CD4-positive, alpha-beta T cell treated with Interleukin-12 subunit alpha and Interleukin-12 subunit beta, for 1 hour (primary cell): ENCODE data around the gene EMP1.

Experiments used
- DNase-seq: peaks from one replicate; pipeline ENCODE4 v3.0.0-alpha.2; 2020

The EMP1 gene

GRCh38 chr12:13198241-13198640, 1.7 kb downstream of the EMP1 start:
- no peak for DNase-seq

GRCh38 chr12:13198876-13199275, 2.4 kb downstream of the EMP1 start:
- DNase-seq, result no peak

GRCh38 chr12:13199592-13199991, 3.1 kb downstream of the EMP1 start:
- DNase-seq, result no peak

GRCh38 chr12:13200841-13201240, 4.3 kb downstream of the EMP1 start:
- DNase-seq, result no peak

- no peak for DNase-seq
These were observed 6.8 kb downstream of the EMP1 start for GRCh38 chr12:13203034-13203922.

- DNase-seq, result no peak
These were observed 7.9 kb downstream of the EMP1 start for GRCh38 chr12:13204428-13204827.

- DNase-seq, result no peak
These were observed 9.5 kb downstream of the EMP1 start for GRCh38 chr12:13205809-13206559.

- DNase-seq, result no peak
These were observed 10.0 kb downstream of the EMP1 start for GRCh38 chr12:13206560-13206897.

- peak; percentile 22 for DNase-seq
These were observed 12.3 kb downstream of the EMP1 start for GRCh38 chr12:13208533-13209435.

- no peak for DNase-seq
These were observed 13.1 kb downstream of the EMP1 start for GRCh38 chr12:13209436-13210235.

GRCh38 chr12:13210236-13211190, 14.0 kb downstream of the EMP1 start:
- DNase-seq, result no peak

GRCh38 chr12:13211191-13211858, 14.8 kb downstream of the EMP1 start:
- DNase-seq, result no peak

- peak; percentile 81 for DNase-seq
These were observed 15.5 kb downstream of the EMP1 start for GRCh38 chr12:13211859-13212664.

- no peak for DNase-seq
These were observed 18.5 kb downstream of the EMP1 start for GRCh38 chr12:13215056-13215455.

GRCh38 chr12:13218641-13219040, 22.1 kb downstream of the EMP1 start:
- DNase-seq, result no peak

- no peak for DNase-seq
These were observed 22.8 kb downstream of the EMP1 start for GRCh38 chr12:13219320-13219719.

GRCh38 chr12:13220838-13221237, 24.3 kb downstream of the EMP1 start:
- DNase-seq, result no peak

- no peak for DNase-seq
These were observed 25.6 kb downstream of the EMP1 start for GRCh38 chr12:13222076-13222475.

GRCh38 chr12:13223179-13223804, 26.8 kb downstream of the EMP1 start:
- DNase-seq, result no peak
